GM12878 (cell line): ENCODE data around the gene NFE2L2. TPM values are rescaled to one million over a fixed set of nuclear protein-coding genes. Genes with fewer than 3 reads are reported as not detected.

Source experiments
- CHD2 ChIP-seq: IDR thresholded peaks from 2 replicates; pipeline ENCODE4 v1.6.1; 2011; ENCODE audit warnings: low read depth, low read length, improper control_type of control experiment, borderline replicate concordance
- EGR1 ChIP-seq, 2 experiments: IDR thresholded peaks; 1 replicate in 1 of 2; 2 replicates in 1 of 2; pipeline ENCODE4 v1.6.1; 2011 to 2012; ENCODE audit warnings: low read depth in 2 of 2, low read length in 2 of 2, borderline replicate concordance in 1 of 2, mild to moderate bottlenecking in 1 of 2, moderate library complexity in 1 of 2
- ELK1 ChIP-seq: IDR thresholded peaks from 2 replicates; pipeline ENCODE4 v1.6.1; 2012; ENCODE audit warnings: low read depth, low read length, improper control_type of control experiment
- HDGF ChIP-seq: fragments of 450-650 bp; IDR thresholded peaks from 2 replicates; pipeline ENCODE4 v1.6.1; 2016; ENCODE audit warnings: antibody characterized with exemption
- JUND ChIP-seq: IDR thresholded peaks from 2 replicates; pipeline ENCODE4 v1.6.1; 2012; ENCODE audit warnings: low read depth, mild to moderate bottlenecking, low read length, improper control_type of control experiment, moderate library complexity
- LARP7 ChIP-seq: fragments of 450-650 bp; IDR thresholded peaks from 2 replicates; pipeline ENCODE4 v1.6.1; 2017; ENCODE audit warnings: mild to moderate bottlenecking
- MYC ChIP-seq: IDR thresholded peaks from 2 replicates; pipeline ENCODE4 v1.6.1; 2011; ENCODE audit warnings: mild to moderate bottlenecking, low read length, moderate library complexity, inconsistent platforms; ENCODE audit not compliant: insufficient read depth, insufficient replicate concordance, insufficient read length, severe bottlenecking
- NBN ChIP-seq: fragments of 450-650 bp; IDR thresholded peaks from 2 replicates; pipeline ENCODE4 v1.6.1; 2016
- NFYA ChIP-seq: IDR thresholded peaks from 2 replicates; pipeline ENCODE4 v1.6.1; 2011; ENCODE audit warnings: low read depth, mild to moderate bottlenecking, low read length, improper control_type of control experiment, borderline replicate concordance
- NR2F1 ChIP-seq: fragments of 450-650 bp; conservative IDR thresholded peaks from 2 replicates; pipeline ENCODE4 v1.6.1; 2017; ENCODE audit warnings: mild to moderate bottlenecking
- PAX8 ChIP-seq: fragments of 450-650 bp; IDR thresholded peaks from 2 replicates; pipeline ENCODE4 v1.6.1; 2017; ENCODE audit warnings: mild to moderate bottlenecking, moderate library complexity
- RAD21 ChIP-seq: IDR thresholded peaks from 2 replicates; pipeline ENCODE4 v1.6.1; 2011; ENCODE audit warnings: mild to moderate bottlenecking, low read depth, low read length, moderate library complexity; ENCODE audit not compliant: insufficient read depth
- RFX5 ChIP-seq: IDR thresholded peaks from 2 replicates; pipeline ENCODE4 v1.6.1; 2011; ENCODE audit warnings: low read depth, low read length, improper control_type of control experiment
- TBL1XR1 ChIP-seq: IDR thresholded peaks from 2 replicates; pipeline ENCODE4 v1.6.1; 2012; ENCODE audit warnings: low read depth, low read length, improper control_type of control experiment
- ZNF207 ChIP-seq: fragments of 450-650 bp; IDR thresholded peaks from 2 replicates; pipeline ENCODE4 v1.6.1; 2014; ENCODE audit warnings: antibody characterized with exemption, mild to moderate bottlenecking, borderline replicate concordance
- polyA plus RNA-seq, 11 experiments: library from polyadenylated mRNA; depleted of rRNA in 4 of 11; unstranded in 6 of 11; stranded (reverse) in 5 of 11; fragments of >200 nt; fragmentation: Nextera tagmentation in 4 of 11; fragmentation: Illumina TruSeq in 1 of 11; extraction: Ambion mirVana in 4 of 11; extraction: Trizol in 1 of 11; gene quantifications; 1 replicate in 1 of 11; 2 replicates in 10 of 11; pipeline versions ENCODE4 v1.2.1 to v1.2.3, GENCODE V29; 2011 to 2016; ENCODE audit warnings: inconsistent platforms in 2 of 11, missing spikeins in 2 of 11, low read depth in 1 of 11
- total RNA-seq, 4 experiments: library from RNA; depleted of rRNA in 3 of 4; stranded (reverse); fragments of >200 nt in 3 of 4; fragmentation: Illumina TruSeq in 1 of 4; extraction: Trizol in 1 of 4; gene quantifications; 2 replicates each; pipeline versions ENCODE4 v1.2.1 to v1.2.3, GENCODE V29; 2013 to 2021
- TF ChIP-seq, protein P1 (sequence below): fragments of 450-650 bp; formaldehyde crosslinking; IDR thresholded peaks from 2 replicates; pipeline ENCODE4 v1.4.0; 2022; ENCODE audit warnings: mild to moderate bottlenecking, moderate library complexity
- TF ChIP-seq, protein P2 (sequence below): IDR thresholded peaks from 2 replicates; pipeline ENCODE4 v1.6.1; 2012; ENCODE audit warnings: mild to moderate bottlenecking, low read depth, low read length
- TF ChIP-seq, protein P3 (sequence below): IDR thresholded peaks from 2 replicates; pipeline ENCODE4 v1.6.1; 2012; ENCODE audit warnings: low read depth, low read length, improper control_type of control experiment

The NFE2L2 gene
- total and polyA plus RNA-seq, 10 of the 15 experiments (the other 5 are each of a cell fraction or from before 2014, with no cell fraction given): 18.4 to 69.8 (median 37.1) TPM

GRCh38 chr2:177264693-177265587 lies at the start of gene NFE2L2 (continued):
- TF ChIP-seq RAD21 (peak; percentile 40; the same call in 1 of the 2 replicates), NBN (peak; percentile 87), LARP7 (no peak), TBL1XR1 (peak; percentile 69), ELK1 (peak; percentile 56), RFX5 (no peak), CHD2 (peak; percentile 76), EGR1 (IDR thresholded peaks at IDR 0.05; ENCODE audit: borderline replicate concordance in 1 of 2, low read depth in 2 of 2, low read length in 2 of 2) (peak in 1 of 2 experiments; percentile 99; a peak in 2 of 3 replicates), JUND (0 out of 2 replicates have a peak, but pooled peaks have one; percentile 40), MYC (peak; percentile 29), NR2F1 (peak; percentile 35; the same call in 1 of the 2 replicates), ZNF207 (peak; percentile 36; the same call in 1 of the 2 replicates), NFYA (no peak), HDGF (0 out of 2 replicates have a peak, but pooled peaks have one; percentile 49), PAX8 (no peak)
- TF ChIP-seq, protein P1, sequence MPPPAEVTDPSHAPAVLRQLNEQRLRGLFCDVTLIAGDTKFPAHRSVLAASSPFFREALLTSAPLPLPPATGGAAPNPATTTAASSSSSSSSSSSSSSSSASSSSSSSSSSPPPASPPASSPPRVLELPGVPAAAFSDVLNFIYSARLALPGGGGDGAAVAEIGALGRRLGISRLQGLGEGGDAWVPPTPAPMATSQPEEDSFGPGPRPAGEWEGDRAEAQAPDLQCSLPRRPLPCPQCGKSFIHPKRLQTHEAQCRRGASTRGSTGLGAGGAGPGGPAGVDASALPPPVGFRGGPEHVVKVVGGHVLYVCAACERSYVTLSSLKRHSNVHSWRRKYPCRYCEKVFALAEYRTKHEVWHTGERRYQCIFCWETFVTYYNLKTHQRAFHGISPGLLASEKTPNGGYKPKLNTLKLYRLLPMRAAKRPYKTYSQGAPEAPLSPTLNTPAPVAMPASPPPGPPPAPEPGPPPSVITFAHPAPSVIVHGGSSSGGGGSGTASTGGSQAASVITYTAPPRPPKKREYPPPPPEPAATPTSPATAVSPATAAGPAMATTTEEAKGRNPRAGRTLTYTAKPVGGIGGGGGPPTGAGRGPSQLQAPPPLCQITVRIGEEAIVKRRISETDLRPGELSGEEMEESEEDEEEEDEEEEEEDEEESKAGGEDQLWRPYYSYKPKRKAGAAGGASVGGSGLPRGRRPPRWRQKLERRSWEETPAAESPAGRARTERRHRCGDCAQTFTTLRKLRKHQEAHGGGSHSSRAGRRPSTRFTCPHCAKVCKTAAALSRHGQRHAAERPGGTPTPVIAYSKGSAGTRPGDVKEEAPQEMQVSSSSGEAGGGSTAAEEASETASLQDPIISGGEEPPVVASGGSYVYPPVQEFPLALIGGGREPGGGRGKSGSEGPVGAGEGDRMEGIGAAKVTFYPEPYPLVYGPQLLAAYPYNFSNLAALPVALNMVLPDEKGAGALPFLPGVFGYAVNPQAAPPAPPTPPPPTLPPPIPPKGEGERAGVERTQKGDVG: no peak
- TF ChIP-seq, protein P2, sequence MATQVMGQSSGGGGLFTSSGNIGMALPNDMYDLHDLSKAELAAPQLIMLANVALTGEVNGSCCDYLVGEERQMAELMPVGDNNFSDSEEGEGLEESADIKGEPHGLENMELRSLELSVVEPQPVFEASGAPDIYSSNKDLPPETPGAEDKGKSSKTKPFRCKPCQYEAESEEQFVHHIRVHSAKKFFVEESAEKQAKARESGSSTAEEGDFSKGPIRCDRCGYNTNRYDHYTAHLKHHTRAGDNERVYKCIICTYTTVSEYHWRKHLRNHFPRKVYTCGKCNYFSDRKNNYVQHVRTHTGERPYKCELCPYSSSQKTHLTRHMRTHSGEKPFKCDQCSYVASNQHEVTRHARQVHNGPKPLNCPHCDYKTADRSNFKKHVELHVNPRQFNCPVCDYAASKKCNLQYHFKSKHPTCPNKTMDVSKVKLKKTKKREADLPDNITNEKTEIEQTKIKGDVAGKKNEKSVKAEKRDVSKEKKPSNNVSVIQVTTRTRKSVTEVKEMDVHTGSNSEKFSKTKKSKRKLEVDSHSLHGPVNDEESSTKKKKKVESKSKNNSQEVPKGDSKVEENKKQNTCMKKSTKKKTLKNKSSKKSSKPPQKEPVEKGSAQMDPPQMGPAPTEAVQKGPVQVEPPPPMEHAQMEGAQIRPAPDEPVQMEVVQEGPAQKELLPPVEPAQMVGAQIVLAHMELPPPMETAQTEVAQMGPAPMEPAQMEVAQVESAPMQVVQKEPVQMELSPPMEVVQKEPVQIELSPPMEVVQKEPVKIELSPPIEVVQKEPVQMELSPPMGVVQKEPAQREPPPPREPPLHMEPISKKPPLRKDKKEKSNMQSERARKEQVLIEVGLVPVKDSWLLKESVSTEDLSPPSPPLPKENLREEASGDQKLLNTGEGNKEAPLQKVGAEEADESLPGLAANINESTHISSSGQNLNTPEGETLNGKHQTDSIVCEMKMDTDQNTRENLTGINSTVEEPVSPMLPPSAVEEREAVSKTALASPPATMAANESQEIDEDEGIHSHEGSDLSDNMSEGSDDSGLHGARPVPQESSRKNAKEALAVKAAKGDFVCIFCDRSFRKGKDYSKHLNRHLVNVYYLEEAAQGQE: peak; percentile 37; the same call in 1 of the 2 replicates
- TF ChIP-seq, protein P3, sequence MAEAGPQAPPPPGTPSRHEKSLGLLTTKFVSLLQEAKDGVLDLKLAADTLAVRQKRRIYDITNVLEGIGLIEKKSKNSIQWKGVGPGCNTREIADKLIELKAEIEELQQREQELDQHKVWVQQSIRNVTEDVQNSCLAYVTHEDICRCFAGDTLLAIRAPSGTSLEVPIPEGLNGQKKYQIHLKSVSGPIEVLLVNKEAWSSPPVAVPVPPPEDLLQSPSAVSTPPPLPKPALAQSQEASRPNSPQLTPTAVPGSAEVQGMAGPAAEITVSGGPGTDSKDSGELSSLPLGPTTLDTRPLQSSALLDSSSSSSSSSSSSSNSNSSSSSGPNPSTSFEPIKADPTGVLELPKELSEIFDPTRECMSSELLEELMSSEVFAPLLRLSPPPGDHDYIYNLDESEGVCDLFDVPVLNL: peak; percentile 55; the same call in 1 of the 2 replicates
